H9 (cell line): ENCODE measurements around the gene AXIN1. TPM values are rescaled to one million over a fixed set of nuclear protein-coding genes. Genes with fewer than 3 reads are reported as not detected.

Source experiments
- DNase-seq: peaks from one replicate; pipeline ENCODE4 v3.0.0-alpha.2; 2017
- H2AFZ ChIP-seq: one replicate; pipeline ENCODE4 v1.6.1; 2013; ENCODE audit warnings: mild to moderate bottlenecking, low read length, control low read depth, moderate library complexity
- H2AK5ac ChIP-seq: 2 replicates; pipeline ENCODE4 v1.6.1; 2013; ENCODE audit warnings: low read length, control low read depth, mixed read lengths; ENCODE audit not compliant: insufficient read length
- H2BK120ac ChIP-seq: one replicate; pipeline ENCODE4 v1.6.1; 2013; ENCODE audit warnings: low read depth, mild to moderate bottlenecking, low read length, control low read depth, inconsistent platforms; ENCODE audit not compliant: poor library complexity, severe bottlenecking
- H2BK12ac ChIP-seq: 2 replicates; pipeline ENCODE4 v1.6.1; 2013; ENCODE audit warnings: low read length, control low read depth, mixed read lengths, low read depth; ENCODE audit not compliant: insufficient read length
- H2BK15ac ChIP-seq: 2 replicates; pipeline ENCODE4 v1.6.1; 2013; ENCODE audit warnings: low read depth, low read length, control low read depth
- H2BK20ac ChIP-seq: one replicate; pipeline ENCODE4 v1.6.1; 2013; ENCODE audit warnings: low read depth, mild to moderate bottlenecking, low read length, control low read depth, inconsistent platforms; ENCODE audit not compliant: poor library complexity, severe bottlenecking
- H2BK5ac ChIP-seq: 2 replicates; pipeline ENCODE4 v1.6.1; 2013; ENCODE audit warnings: low read length, control low read depth, mixed read lengths; ENCODE audit not compliant: insufficient read length
- H3K14ac ChIP-seq: 2 replicates; pipeline ENCODE4 v1.6.1; 2013; ENCODE audit warnings: low read length, control low read depth; ENCODE audit not compliant: insufficient read depth
- H3K18ac ChIP-seq: 2 replicates; pipeline ENCODE4 v1.6.1; 2013; ENCODE audit warnings: low read depth, mild to moderate bottlenecking, mixed read lengths, low read length, control low read depth; ENCODE audit not compliant: insufficient read length
- H3K23ac ChIP-seq: 2 replicates; pipeline ENCODE4 v1.6.1; 2013; ENCODE audit warnings: low read length, control low read depth, mixed read lengths, low read depth; ENCODE audit not compliant: insufficient read length
- H3K23me2 ChIP-seq: 2 replicates; pipeline ENCODE4 v1.6.1; 2013; ENCODE audit warnings: low read depth, mild to moderate bottlenecking, mixed read lengths, low read length, control low read depth; ENCODE audit not compliant: insufficient read length, poor library complexity, severe bottlenecking
- H3K27ac ChIP-seq: 2 replicates; pipeline ENCODE4 v1.5.1; 2013; ENCODE audit warnings: low read length, control low read depth, mixed read lengths, low read depth; ENCODE audit not compliant: insufficient read length
- H3K27me3 ChIP-seq: 2 replicates; pipeline ENCODE4 v1.6.1; 2013; ENCODE audit warnings: low read length, control low read depth, inconsistent platforms; ENCODE audit not compliant: insufficient read depth
- H3K4ac ChIP-seq: 2 replicates; pipeline ENCODE4 v1.6.1; 2013; ENCODE audit warnings: low read depth, mild to moderate bottlenecking, control low read depth, inconsistent platforms, low read length, moderate library complexity
- H3K4me1 ChIP-seq: 2 replicates; pipeline ENCODE4 v1.6.1; 2013; ENCODE audit warnings: low read length, control low read depth, inconsistent platforms; ENCODE audit not compliant: insufficient read depth
- H3K4me2 ChIP-seq: 2 replicates; pipeline ENCODE4 v1.6.1; 2013; ENCODE audit warnings: low read length, control low read depth, mixed read lengths; ENCODE audit not compliant: insufficient read length, insufficient read depth
- H3K56ac ChIP-seq: 2 replicates; pipeline ENCODE4 v1.6.1; 2013; ENCODE audit warnings: low read depth, mild to moderate bottlenecking, mixed read lengths, low read length, control low read depth; ENCODE audit not compliant: insufficient read length
- H3K79me1 ChIP-seq: 2 replicates; pipeline ENCODE4 v1.6.1; 2013; ENCODE audit warnings: low read depth, mild to moderate bottlenecking, moderate library complexity, low read length, control low read depth, inconsistent platforms; ENCODE audit not compliant: insufficient read depth, poor library complexity, severe bottlenecking
- H3K79me2 ChIP-seq: 2 replicates; pipeline ENCODE4 v1.6.1; 2013; ENCODE audit warnings: low read length, control low read depth, inconsistent platforms; ENCODE audit not compliant: insufficient read depth
- H3K9ac ChIP-seq: 2 replicates; pipeline ENCODE4 v1.6.1; 2013; ENCODE audit warnings: low read length, control low read depth, mixed read lengths; ENCODE audit not compliant: insufficient read length; ENCODE audit errors: extremely low read depth
- H3K9me3 ChIP-seq: one replicate; pipeline ENCODE4 v1.6.1; 2013; ENCODE audit warnings: low read depth, low read length, inconsistent platforms; ENCODE audit not compliant: control insufficient read depth
- H3T11ph ChIP-seq: one replicate; pipeline ENCODE4 v1.6.1; 2013; ENCODE audit warnings: mild to moderate bottlenecking, low read length, control low read depth, inconsistent platforms
- H4K20me1 ChIP-seq: one replicate; pipeline ENCODE4 v1.6.1; 2013; ENCODE audit not compliant: control insufficient read depth, insufficient read length, insufficient read depth
- H4K5ac ChIP-seq: 2 replicates; pipeline ENCODE4 v1.6.1; 2013; ENCODE audit warnings: low read depth, mild to moderate bottlenecking, mixed read lengths, low read length, control low read depth; ENCODE audit not compliant: insufficient read length
- H4K8ac ChIP-seq: replicated peaks from 2 replicates; pipeline ENCODE4 v1.6.1; 2013; ENCODE audit warnings: low read length, control low read depth, mixed read lengths, low read depth; ENCODE audit not compliant: insufficient read length
- H4K91ac ChIP-seq: 2 replicates; pipeline ENCODE4 v1.6.1; 2013; ENCODE audit warnings: low read depth, mild to moderate bottlenecking, moderate library complexity, mixed read lengths, low read length, control low read depth; ENCODE audit not compliant: insufficient read length
- H3K27ac Mint-ChIP-seq, 3 experiments: 2 replicates in 2 of 3; 3 replicates in 1 of 3; pipeline ENCODE4 v1.8.0; 2020 to 2021; ENCODE audit warnings: mixed read lengths in 3 of 3, mild to moderate bottlenecking in 1 of 3, moderate library complexity in 1 of 3
- H3K27me3 Mint-ChIP-seq: 2 replicates; pipeline ENCODE4 v1.8.0; 2021; ENCODE audit warnings: low read depth, mild to moderate bottlenecking, moderate library complexity, mixed read lengths
- H3K36me3 Mint-ChIP-seq, 3 experiments: 2 replicates in 2 of 3; 3 replicates in 1 of 3; pipeline ENCODE4 v1.8.0; 2020 to 2021; ENCODE audit warnings: low read depth in 3 of 3, mixed read lengths in 3 of 3; ENCODE audit not compliant: insufficient read depth in 1 of 3
- H3K4me1 Mint-ChIP-seq, 2 experiments: 2 replicates each; pipeline ENCODE4 v1.8.0; 2020; ENCODE audit warnings: mixed read lengths in 2 of 2
- H3K4me3 Mint-ChIP-seq, 2 experiments: 2 replicates in 1 of 2; 3 replicates in 1 of 2; pipeline ENCODE4 v1.8.0; 2020 to 2021; ENCODE audit warnings: mild to moderate bottlenecking in 2 of 2, mixed read lengths in 2 of 2, moderate library complexity in 1 of 2
- H3K9me3 Mint-ChIP-seq, 2 experiments: 2 replicates in 1 of 2; 3 replicates in 1 of 2; pipeline ENCODE4 v1.8.0; 2020; ENCODE audit warnings: mild to moderate bottlenecking in 2 of 2, mixed read lengths in 2 of 2, moderate library complexity in 1 of 2
- CTCF ChIP-seq: fragments of 200-600 bp; sonication (generic); conservative IDR thresholded peaks from 3 replicates; pipeline ENCODE4 v1.8.0; 2021; ENCODE audit warnings: antibody characterized with exemption, mild to moderate bottlenecking
- WGBS: extraction: QIAGEN DNeasy Blood & Tissue Kit; methylation state at CpG from one replicate; pipeline ENCODE4 v1.1.7; 2013; ENCODE audit warnings: missing lambda C conversion rate, low lambda C conversion rate, mixed read lengths; ENCODE audit not compliant: insufficient read length; ENCODE audit errors: extremely low coverage; 5-methylcytosine and 5-hydroxymethylcytosine counted together
- total RNA-seq: library from RNA; stranded (reverse); gene quantifications from 2 replicates; pipeline ENCODE4 v1.2.1, GENCODE V29; 2021

Gene AXIN1
- total RNA-seq, 1 experiment from 2014 or later, result 50.9 TPM

- no peak overlapping the region for H3K4me2 ChIP-seq
- H3K14ac ChIP-seq, result no peak overlapping the region
- H2BK15ac ChIP-seq, result no peak overlapping the region
- H3K23ac ChIP-seq, result no peak overlapping the region
- no peaks in the 10 kb centered on the region for H3K9me3 ChIP-seq
- no peak for TF ChIP-seq CTCF
- H3K9ac ChIP-seq, result no peak overlapping the region
- H3K4me1 ChIP-seq, result no peaks in the 10 kb centered on the region
- H3K18ac ChIP-seq, result no peak overlapping the region
- no peak overlapping the region for H4K5ac ChIP-seq
- DNase-seq, result no peak
- H3K23me2 ChIP-seq, result no peaks in the 10 kb centered on the region
- no CpG with 5 or more reads among the region's 30 CpGs for WGBS
- no peak overlapping the region for H3K27ac ChIP-seq
- H2BK120ac ChIP-seq, result no peak overlapping the region
- no peaks in the 10 kb centered on the region for H3K79me2 ChIP-seq
- no peaks in the 10 kb centered on the region for H3K79me1 ChIP-seq
- H3K56ac ChIP-seq, result no peak overlapping the region
- Mint-ChIP-seq H3K4me1 (peaks cover 4 to 12% of the 10 kb centered on the region in 2 experiments; a peak in 3 of 4 replicates), H3K27me3 (peaks cover 9% of the 10 kb centered on the region), H3K36me3 (peaks cover 0 to 5% (median 0%) of the 10 kb centered on the region in 3 experiments; a peak in 2 of 7 replicates), H3K4me3 (no peak overlapping the region; a peak in 1 of 5 replicates), H3K27ac (no peak overlapping the region), H3K9me3 (no peaks in the 10 kb centered on the region)
- H3K27me3 ChIP-seq, result no peaks in the 10 kb centered on the region
- no peak overlapping the region for H3T11ph ChIP-seq
- H4K91ac ChIP-seq, result no peak overlapping the region
- H2BK20ac ChIP-seq, result no peak overlapping the region
- H2AK5ac ChIP-seq, result no peak overlapping the region
- no peak overlapping the region for H2BK12ac ChIP-seq
- H4K20me1 ChIP-seq, result no peaks in the 10 kb centered on the region
- H3K4ac ChIP-seq, result no peak overlapping the region
- H4K8ac ChIP-seq, result no peak overlapping the region
- no peak overlapping the region for H2AFZ ChIP-seq
- no peak overlapping the region for H2BK5ac ChIP-seq
These were observed 8.9 kb upstream of the AXIN1 start for GRCh38 chr16:361341-361871.
